ENCODE data around the gene ZCCHC24.
"Not testable (repeated sequence)": the region's sequence is repeated elsewhere in the genome, so short reads cannot be mapped to it uniquely, and the experiment has no call there.

ZCCHC24 gene

GRCh38 chr10:79472951-79473350, 27.5 kb upstream of the ZCCHC24 start:
- no peak for DNase-seq (ENCODE audit: low read depth in 2 of 2)

GRCh38 chr10:79472449-79472848, 27.0 kb upstream of the ZCCHC24 start:
- DNase-seq (ENCODE audit: low read depth in 2 of 2) = no peak

GRCh38 chr10:79471776-79472175, 26.4 kb upstream of the ZCCHC24 start:
- no peak for DNase-seq (ENCODE audit: low read depth in 2 of 2)

GRCh38 chr10:79470096-79470495, 24.7 kb upstream of the ZCCHC24 start:
- DNase-seq (ENCODE audit: low read depth in 2 of 2) = no peak

GRCh38 chr10:79468841-79469585, 23.6 kb upstream of the ZCCHC24 start:
- no peak for DNase-seq (ENCODE audit: low read depth in 2 of 2)

- DNase-seq (ENCODE audit: low read depth in 2 of 2) = no peak
These were observed 22.7 kb upstream of the ZCCHC24 start for GRCh38 chr10:79468015-79468560.

GRCh38 chr10:79465341-79465740, 19.9 kb upstream of the ZCCHC24 start:
- DNase-seq (ENCODE audit: low read depth in 2 of 2) = no peak

- no peak for DNase-seq (ENCODE audit: low read depth in 2 of 2)
These were observed 18.4 kb upstream of the ZCCHC24 start for GRCh38 chr10:79463578-79464496.

- DNase-seq (ENCODE audit: low read depth in 2 of 2) = no peak
These were observed 15.3 kb upstream of the ZCCHC24 start for GRCh38 chr10:79460687-79461086.

- DNase-seq (ENCODE audit: low read depth in 2 of 2) = no peak
These were observed 13.8 kb upstream of the ZCCHC24 start for GRCh38 chr10:79459243-79459642.

- DNase-seq (ENCODE audit: low read depth in 2 of 2) = no peak
These were observed 13.1 kb upstream of the ZCCHC24 start for GRCh38 chr10:79458483-79458882.

GRCh38 chr10:79457256-79457785, 11.9 kb upstream of the ZCCHC24 start:
- DNase-seq (ENCODE audit: low read depth in 2 of 2) = no peak

- no peak for DNase-seq (ENCODE audit: low read depth in 2 of 2)
These were observed 8.8 kb upstream of the ZCCHC24 start for GRCh38 chr10:79454259-79454658.

GRCh38 chr10:79453392-79453791, 8.0 kb upstream of the ZCCHC24 start:
- no peak for DNase-seq (ENCODE audit: low read depth in 2 of 2)

- no peak for DNase-seq (ENCODE audit: low read depth in 2 of 2)
These were observed 6.8 kb upstream of the ZCCHC24 start for GRCh38 chr10:79452174-79452611.

GRCh38 chr10:79451046-79451699, 5.7 kb upstream of the ZCCHC24 start:
- no peak for DNase-seq (ENCODE audit: low read depth in 2 of 2)

- DNase-seq (ENCODE audit: low read depth in 2 of 2) = no peak
These were observed 4.0 kb upstream of the ZCCHC24 start for GRCh38 chr10:79449181-79450146.

- DNase-seq (ENCODE audit: low read depth in 2 of 2) = no peak
These were observed 3.3 kb upstream of the ZCCHC24 start for GRCh38 chr10:79448732-79449049.

- no peak for DNase-seq (ENCODE audit: low read depth in 2 of 2)
These were observed 2.7 kb upstream of the ZCCHC24 start for GRCh38 chr10:79447911-79448731.

- DNase-seq (ENCODE audit: low read depth in 2 of 2) = not testable (repeated sequence)
These were observed 1.8 kb upstream of the ZCCHC24 start for GRCh38 chr10:79447249-79447648.
